ENCODE data around the gene INA. TPM values are rescaled to one million over a fixed set of nuclear protein-coding genes. Genes with fewer than 3 reads are reported as not detected.

INA gene
- total RNA-seq, 2 donors from 2014 or later = 0.14 to 2.0 TPM

GRCh38 chr10:103278537-103278823 is 1.5 kb downstream of the INA start:
- Histone ChIP-seq H3K36me3 (no peaks in the 10 kb centered on the region), H3K4me3 (no peak overlapping the region), H3K4me1 (replicated peaks) (no peaks in the 10 kb centered on the region), H3K9me3 (no peaks in the 10 kb centered on the region), H3K27me3 (replicated peaks; ENCODE audit: insufficient read depth) (peaks cover 16% of the 10 kb centered on the region), H3K27ac (no peak overlapping the region)
- no peak for TF ChIP-seq CTCF (IDR thresholded peaks at IDR 0.05)
- no peak for TF ChIP-seq POLR2A (IDR thresholded peaks at IDR 0.05)
- TF ChIP-seq POLR2AphosphoS5 (IDR thresholded peaks at IDR 0.05) = no peak
- WGBS = 29% methylated on average over 12 of the region's 12 CpGs
- intact Hi-C loops (cut with DNase I) = no loop called here
- no peak for DNase-seq (ENCODE audit: low spot score)

- no peak for TF ChIP-seq POLR2AphosphoS5 (IDR thresholded peaks at IDR 0.05)
- Histone ChIP-seq H3K4me3 (no peak overlapping the region), H3K4me1 (replicated peaks) (no peaks in the 10 kb centered on the region), H3K27ac (no peak overlapping the region), H3K36me3 (no peaks in the 10 kb centered on the region), H3K9me3 (no peaks in the 10 kb centered on the region), H3K27me3 (replicated peaks; ENCODE audit: insufficient read depth) (peaks cover 16% of the 10 kb centered on the region)
- no peak for DNase-seq (ENCODE audit: low spot score)
- intact Hi-C loops (cut with DNase I) = no loop called here
- WGBS = 3% methylated on average over 11 of the region's 11 CpGs
Observed at GRCh38 chr10:103278862-103279298, 1.9 kb downstream of the INA start.

- no peak overlapping the region for H3K4me3 ChIP-seq
- H3K27ac ChIP-seq = no peak overlapping the region
- H3K4me1 ChIP-seq (replicated peaks) = no peaks in the 10 kb centered on the region
- intact Hi-C loops (cut with DNase I) = no loop called here
- DNase-seq (ENCODE audit: low spot score) = no peak
- peaks cover 16% of the 10 kb centered on the region for H3K27me3 ChIP-seq (replicated peaks; ENCODE audit: insufficient read depth)
- 63% methylated on average over 3 of the region's 3 CpGs for WGBS
- H3K9me3 ChIP-seq = no peaks in the 10 kb centered on the region
- H3K36me3 ChIP-seq = no peaks in the 10 kb centered on the region
- TF ChIP-seq POLR2AphosphoS5 (IDR thresholded peaks at IDR 0.05) (no peak), POLR2A (IDR thresholded peaks at IDR 0.05) (no peak), CTCF (IDR thresholded peaks at IDR 0.05) (no peak)
Observed at GRCh38 chr10:103280031-103280430, 3.1 kb downstream of the INA start.

- WGBS = 89% methylated on average over 2 of the region's 2 CpGs
- H3K27me3 ChIP-seq (replicated peaks; ENCODE audit: insufficient read depth) = peaks cover 16% of the 10 kb centered on the region
- no peak for TF ChIP-seq CTCF (IDR thresholded peaks at IDR 0.05)
- no peak for TF ChIP-seq POLR2AphosphoS5 (IDR thresholded peaks at IDR 0.05)
- TF ChIP-seq POLR2A (IDR thresholded peaks at IDR 0.05) = no peak
- no peak overlapping the region for H3K27ac ChIP-seq
- H3K36me3 ChIP-seq = no peaks in the 10 kb centered on the region
- DNase-seq (ENCODE audit: low spot score) = no peak
- no peak overlapping the region for H3K4me3 ChIP-seq
- H3K9me3 ChIP-seq = no peaks in the 10 kb centered on the region
- no peaks in the 10 kb centered on the region for H3K4me1 ChIP-seq (replicated peaks)
- intact Hi-C loops (cut with DNase I) = no loop called here
Observed at GRCh38 chr10:103280506-103280905, 3.6 kb downstream of the INA start.

- intact Hi-C loops (cut with DNase I) = no loop called here
- Histone ChIP-seq H3K36me3 (no peaks in the 10 kb centered on the region), H3K4me1 (replicated peaks) (no peaks in the 10 kb centered on the region), H3K4me3 (no peak overlapping the region), H3K27me3 (replicated peaks; ENCODE audit: insufficient read depth) (peaks cover 14% of the 10 kb centered on the region), H3K27ac (no peak overlapping the region), H3K9me3 (no peaks in the 10 kb centered on the region)
- WGBS = 2% methylated on average over 14 of the region's 14 CpGs
- TF ChIP-seq CTCF (IDR thresholded peaks at IDR 0.05) (no peak), POLR2A (IDR thresholded peaks at IDR 0.05) (no peak), POLR2AphosphoS5 (IDR thresholded peaks at IDR 0.05) (no peak)
- no peak for DNase-seq (ENCODE audit: low spot score)
Observed at GRCh38 chr10:103281753-103282152, 4.8 kb downstream of the INA start.
